RPMI7951 (cell line): ENCODE data around the gene ATE1. TPM values are rescaled to one million over a fixed set of nuclear protein-coding genes. Genes with fewer than 3 reads are reported as not detected.
"Not testable (repeated sequence)": the region's sequence is repeated elsewhere in the genome, so short reads cannot be mapped to it uniquely, and the experiment has no call there.

Experiments
- DNase-seq: peaks from one replicate; pipeline ENCODE4 v3.0.0-alpha.2; 2012; ENCODE audit warnings: low read depth
- total RNA-seq: library from RNA; depleted of rRNA; stranded (reverse); fragments of >200 nt; shearing (Covaris generic); gene quantifications from 2 replicates; pipeline ENCODE4 v1.2.3, GENCODE V29; 2014

The ATE1 gene
- total RNA-seq, 1 experiment from 2014 or later = 18.4 TPM

- DNase-seq = not testable (repeated sequence)
These were observed 2.6 kb upstream of the ATE1 start for GRCh38 chr10:121930268-121931085.

- not testable (repeated sequence) for DNase-seq
These were observed 1.9 kb upstream of the ATE1 start for GRCh38 chr10:121929585-121930267.

- peak; percentile 39 for DNase-seq
These were observed 675 bp upstream of the ATE1 start for GRCh38 chr10:121928528-121928884.

GRCh38 chr10:121927318-121927840 is 452 bp downstream of the ATE1 start:
- DNase-seq = peak; percentile 60

- no peak for DNase-seq
These were observed 1.0 kb downstream of the ATE1 start for GRCh38 chr10:121926671-121927317.

- DNase-seq = no peak
These were observed 1.7 kb downstream of the ATE1 start for GRCh38 chr10:121926157-121926556.

DNA sequence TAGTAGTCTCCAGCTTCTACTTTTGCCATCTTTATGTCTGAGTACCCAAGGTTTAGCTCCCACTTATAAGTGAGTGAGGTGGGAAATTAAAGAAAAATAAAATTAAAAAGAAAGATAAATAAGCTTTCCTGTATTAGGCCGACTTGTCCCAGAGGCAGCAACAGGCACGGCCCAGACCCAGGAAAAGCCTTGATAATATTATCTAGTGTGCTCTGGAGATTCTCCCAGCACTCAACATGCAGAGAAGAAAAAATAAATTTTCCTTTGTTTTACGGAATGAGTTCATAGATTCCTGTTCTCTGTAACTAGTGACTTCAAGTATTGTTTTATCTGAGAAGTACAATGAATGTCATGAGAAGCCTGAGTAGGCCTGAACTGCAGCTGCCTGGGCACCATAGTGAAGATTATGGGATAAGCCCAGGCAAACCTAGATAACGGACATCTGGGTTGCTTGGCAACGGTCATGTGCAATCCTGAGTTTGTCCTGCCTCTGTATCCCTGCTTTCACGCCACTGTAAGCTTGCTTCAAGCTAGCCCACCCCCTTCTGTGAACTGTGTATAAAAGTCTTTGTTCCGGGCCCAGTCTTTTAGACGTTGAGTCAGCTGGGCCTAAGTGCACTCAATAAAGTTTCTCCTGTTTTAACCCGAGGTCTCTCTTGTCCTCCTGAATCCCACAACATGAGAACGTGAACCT is 6.4 kb downstream of the ATE1 start:
- peak; percentile 10 for DNase-seq

DNA sequence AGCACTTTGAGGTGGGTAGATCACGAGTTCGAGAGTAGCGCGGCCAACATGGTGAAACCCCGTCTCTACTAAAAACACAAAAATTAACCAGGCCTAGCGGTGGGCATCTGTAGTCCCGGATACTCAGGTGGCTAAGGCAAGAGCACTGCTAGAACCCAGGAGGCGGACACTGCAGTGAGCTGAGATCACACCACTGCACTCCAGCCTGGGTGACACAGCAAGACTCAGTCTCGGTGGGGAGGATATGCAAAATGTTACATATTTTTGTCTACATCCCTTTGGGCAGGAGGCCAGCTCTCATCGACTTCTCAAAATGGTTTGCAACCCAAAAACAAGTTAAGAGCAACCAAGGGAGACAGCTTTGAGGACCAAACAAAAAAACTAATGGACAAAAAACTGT is 8.2 kb downstream of the ATE1 start:
- DNase-seq = no peak

- not testable (repeated sequence) for DNase-seq
These were observed 9.0 kb downstream of the ATE1 start for GRCh38 chr10:121918800-121919199.

GRCh38 chr10:121914661-121915060 is 13.2 kb downstream of the ATE1 start:
- DNase-seq = no peak

DNA sequence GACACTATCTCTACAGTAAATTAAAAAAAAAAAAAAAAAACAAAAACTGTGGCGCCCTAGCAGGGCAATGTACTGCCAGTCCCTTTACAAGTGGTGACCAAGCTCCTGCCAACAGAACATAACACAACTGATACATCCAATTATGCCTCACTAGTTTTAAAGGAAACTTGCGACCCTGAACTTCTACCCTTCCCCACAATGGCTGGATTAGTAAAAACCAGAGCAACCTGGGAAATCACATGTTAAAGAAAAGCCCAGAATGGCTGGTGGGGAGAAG is 16.5 kb downstream of the ATE1 start:
- DNase-seq = no peak

GRCh38 chr10:121910673-121911420 is 17.0 kb downstream of the ATE1 start:
- DNase-seq = peak; percentile 35

- DNase-seq = no peak
These were observed 22.9 kb downstream of the ATE1 start for GRCh38 chr10:121904888-121905287.

- peak; percentile 58 for DNase-seq
These were observed 27.2 kb downstream of the ATE1 start for GRCh38 chr10:121900443-121901174.

GRCh38 chr10:121899727-121900126 is 28.1 kb downstream of the ATE1 start:
- no peak for DNase-seq

DNA sequence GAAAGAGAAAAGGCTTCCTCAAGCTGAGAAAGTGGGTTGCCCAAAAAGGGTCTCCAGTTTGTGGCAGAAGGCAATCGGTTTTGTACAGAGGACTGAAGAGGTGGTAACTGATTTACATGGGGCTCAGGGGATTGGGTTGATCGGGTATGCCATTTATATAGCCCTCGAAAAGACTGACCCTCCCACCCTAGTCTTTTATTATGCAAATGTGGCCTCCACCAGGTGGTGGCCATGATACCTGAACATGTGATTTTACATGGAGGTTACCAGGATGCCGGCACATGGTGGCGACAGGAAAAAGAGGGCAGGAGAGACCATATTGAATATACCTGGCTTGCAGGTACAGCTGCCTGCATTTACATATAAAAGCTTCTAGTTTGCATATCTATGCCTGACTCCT is 36.7 kb downstream of the ATE1 start:
- DNase-seq = no peak

DNA sequence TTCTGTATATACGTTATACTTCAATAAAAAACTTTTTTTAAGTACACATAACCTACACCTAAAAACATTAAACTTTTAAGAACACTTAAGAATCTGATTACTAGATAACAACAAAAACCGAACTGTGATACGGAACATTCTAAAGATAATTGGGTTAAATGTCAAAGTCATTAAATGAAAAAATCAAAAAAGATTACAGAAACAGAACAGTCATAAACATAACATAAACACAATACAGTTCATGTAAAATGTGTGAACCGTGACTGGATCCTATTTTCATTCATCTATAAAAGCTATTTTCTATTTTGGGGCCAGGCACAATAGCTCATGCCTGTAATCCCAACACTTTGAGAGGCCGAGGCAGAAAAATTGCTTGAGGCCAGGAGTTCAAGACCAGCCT is 38.6 kb downstream of the ATE1 start:
- no peak for DNase-seq

DNA sequence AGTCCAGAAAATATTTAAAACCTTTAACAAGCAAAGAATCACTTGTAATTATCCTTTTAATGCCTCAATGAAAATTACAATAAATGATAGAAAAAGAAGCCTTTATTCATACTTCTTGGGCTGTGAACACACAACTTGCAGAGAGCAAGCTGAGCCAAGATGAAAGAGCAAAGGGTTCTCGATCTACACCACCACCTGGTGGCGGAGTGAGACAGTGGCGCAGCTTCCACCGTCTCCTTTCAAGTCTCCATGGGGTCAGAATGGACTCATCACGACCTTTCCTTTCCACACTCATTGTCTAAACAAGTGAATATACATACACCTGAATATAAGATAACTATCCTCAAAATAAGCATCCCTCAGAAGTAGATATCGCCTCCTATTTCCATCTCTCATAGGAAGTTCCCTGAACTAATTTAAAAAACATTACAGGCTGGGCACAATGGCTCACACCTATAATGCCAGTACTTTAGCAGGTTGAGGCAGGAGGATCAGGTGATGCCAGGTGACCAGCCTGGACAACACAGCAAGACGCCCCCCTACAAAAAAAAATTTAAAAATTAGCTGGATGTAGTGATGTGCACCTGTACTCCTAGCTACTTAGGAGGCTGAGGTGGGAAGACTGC is 40.7 kb downstream of the ATE1 start:
- peak; percentile 52 for DNase-seq

DNA sequence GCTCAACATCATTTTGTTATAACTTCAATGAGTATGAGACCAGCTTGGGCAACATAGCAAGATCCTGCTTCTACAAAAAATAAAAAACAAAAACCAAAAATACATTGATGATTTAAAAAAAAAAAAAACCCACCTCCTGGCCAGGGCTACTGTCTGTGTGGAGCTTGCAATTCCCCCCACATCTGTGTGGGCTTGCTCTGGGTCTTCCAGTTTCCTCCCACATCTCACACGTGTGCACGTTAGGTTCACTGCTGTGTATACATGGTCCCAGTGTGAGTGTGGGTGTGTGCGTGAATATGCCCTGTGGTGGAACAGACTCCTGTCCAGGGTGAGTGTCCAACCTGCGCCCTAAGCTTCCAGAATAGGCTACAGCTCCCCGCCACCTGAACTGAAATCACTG is 41.6 kb downstream of the ATE1 start:
- no peak for DNase-seq

GRCh38 chr10:121880895-121881294 is 46.9 kb downstream of the ATE1 start:
- no peak for DNase-seq
